ENCODE measurements around the gene PEBP1. TPM values are rescaled to one million over a fixed set of nuclear protein-coding genes. Genes with fewer than 3 reads are reported as not detected.

PEBP1 gene
- polyA plus RNA-seq, 2 of the 4 experiments (the other 2 are of a cell fraction) = 169 to 246 TPM

GRCh38 chr12:118145798-118146156, 9.9 kb downstream of the PEBP1 start:
- no peaks in the 10 kb centered on the region for H3K4me1 ChIP-seq
- TF ChIP-seq EP300 (IDR thresholded peaks at IDR 0.05) = no peak
- no peak for TF ChIP-seq RCOR1 (IDR thresholded peaks at IDR 0.05; ENCODE audit: low read depth, low read length)
- TF ChIP-seq KDM1A (IDR thresholded peaks at IDR 0.05; ENCODE audit: low read depth) = no peak
- ChIA-PET POLR2A (no interaction called here), CTCF (no interaction called here)
- H3K9me3 ChIP-seq = no peaks in the 10 kb centered on the region
- H3K27ac ChIP-seq = no peak overlapping the region
- WGBS (ENCODE audit: missing lambda C conversion rate) = 93% methylated on average over 9 of the region's 9 CpGs
- ATAC-seq (no peak), DNase-seq (ENCODE audit: low read depth in 1 of 2, low spot score in 1 of 2) (no peak), FAIRE-seq (no peak)
- H3K4me2 ChIP-seq = no peak overlapping the region
- H3K4me3 ChIP-seq = no peak overlapping the region

GRCh38 chr12:118148287-118148686, 12.4 kb downstream of the PEBP1 start:
- Histone ChIP-seq H3K4me2 (no peak overlapping the region), H3K27ac (no peak overlapping the region), H3K4me1 (no peaks in the 10 kb centered on the region), H3K4me3 (no peak overlapping the region), H3K9me3 (no peaks in the 10 kb centered on the region)
- ChIA-PET CTCF (interaction anchor here (1.0 to 1.2 kb wide), 2 partner anchors 8 to 21 kb away, joined by 3 read pairs; no protein-coding TSS in a partner anchor), POLR2A (interaction anchor here (1.8 kb wide), 1 partner anchor 13 kb away, joined by 5 read pairs; the partner anchor contains the start of gene PEBP1)
- ATAC-seq (no peak), DNase-seq (ENCODE audit: low read depth in 1 of 2, low spot score in 1 of 2) (no peak), FAIRE-seq (no peak)
- TF ChIP-seq POLR2AphosphoS2 (conservative IDR thresholded peaks at IDR 0.05; ENCODE audit: low read length) (no peak), HOXB13 (CRISPR knock-in tag; IDR thresholded peaks at IDR 0.05; ENCODE audit: low read depth) (no peak), PHF8 (IDR thresholded peaks at IDR 0.05; ENCODE audit: borderline replicate concordance, low read depth) (no peak), EHF (CRISPR knock-in tag; IDR thresholded peaks at IDR 0.05) (no peak), ZC3H11A (IDR thresholded peaks at IDR 0.05) (no peak), NR3C1 (IDR thresholded peaks at IDR 0.05) (no peak), HOXA7 (CRISPR knock-in tag; IDR thresholded peaks at IDR 0.05) (no peak)
- 96% methylated on average over 5 of the region's 5 CpGs for WGBS (ENCODE audit: missing lambda C conversion rate)

DNA sequence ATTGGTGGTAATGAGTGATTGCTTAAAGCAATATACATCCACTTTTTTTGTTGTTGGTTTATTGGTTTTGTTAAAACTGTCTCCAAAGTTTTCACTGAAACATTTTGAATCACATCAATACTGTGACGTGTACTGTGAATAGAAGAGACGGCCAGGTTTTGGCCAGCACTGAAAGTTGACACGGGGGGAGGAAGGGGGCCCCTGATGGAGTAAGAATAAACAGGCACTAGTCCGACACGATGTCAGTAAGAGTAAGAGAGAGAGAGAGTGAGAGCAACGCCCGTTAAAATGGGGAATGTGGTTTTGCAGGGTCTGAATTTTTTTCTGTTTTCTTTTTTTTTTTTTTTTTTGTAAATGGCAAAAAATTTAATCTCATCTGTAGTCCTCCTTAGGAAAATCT, 14.7 kb downstream of the PEBP1 start:
- DNase-seq (ENCODE audit: low read depth in 1 of 2, low spot score in 1 of 2) (no peak), ATAC-seq (no peak), FAIRE-seq (no peak)
- H3K4me2 ChIP-seq = no peak overlapping the region
- H3K9me3 ChIP-seq = no peaks in the 10 kb centered on the region
- no peaks in the 10 kb centered on the region for H3K4me1 ChIP-seq
- POLR2A ChIA-PET = no interaction called here
- TF ChIP-seq HOXA7 (CRISPR knock-in tag; IDR thresholded peaks at IDR 0.05) (no peak), RFX5 (IDR thresholded peaks at IDR 0.05) (no peak), HEYL (CRISPR knock-in tag; IDR thresholded peaks at IDR 0.05) (no peak), FOXS1 (CRISPR knock-in tag; IDR thresholded peaks at IDR 0.05) (no peak), EHF (CRISPR knock-in tag; IDR thresholded peaks at IDR 0.05) (no peak), EP300 (IDR thresholded peaks at IDR 0.05) (no peak), RCOR1 (IDR thresholded peaks at IDR 0.05; ENCODE audit: low read depth, low read length) (no peak), CBX8 (IDR thresholded peaks at IDR 0.05) (no peak)
- TF ChIP-seq, protein P1, sequence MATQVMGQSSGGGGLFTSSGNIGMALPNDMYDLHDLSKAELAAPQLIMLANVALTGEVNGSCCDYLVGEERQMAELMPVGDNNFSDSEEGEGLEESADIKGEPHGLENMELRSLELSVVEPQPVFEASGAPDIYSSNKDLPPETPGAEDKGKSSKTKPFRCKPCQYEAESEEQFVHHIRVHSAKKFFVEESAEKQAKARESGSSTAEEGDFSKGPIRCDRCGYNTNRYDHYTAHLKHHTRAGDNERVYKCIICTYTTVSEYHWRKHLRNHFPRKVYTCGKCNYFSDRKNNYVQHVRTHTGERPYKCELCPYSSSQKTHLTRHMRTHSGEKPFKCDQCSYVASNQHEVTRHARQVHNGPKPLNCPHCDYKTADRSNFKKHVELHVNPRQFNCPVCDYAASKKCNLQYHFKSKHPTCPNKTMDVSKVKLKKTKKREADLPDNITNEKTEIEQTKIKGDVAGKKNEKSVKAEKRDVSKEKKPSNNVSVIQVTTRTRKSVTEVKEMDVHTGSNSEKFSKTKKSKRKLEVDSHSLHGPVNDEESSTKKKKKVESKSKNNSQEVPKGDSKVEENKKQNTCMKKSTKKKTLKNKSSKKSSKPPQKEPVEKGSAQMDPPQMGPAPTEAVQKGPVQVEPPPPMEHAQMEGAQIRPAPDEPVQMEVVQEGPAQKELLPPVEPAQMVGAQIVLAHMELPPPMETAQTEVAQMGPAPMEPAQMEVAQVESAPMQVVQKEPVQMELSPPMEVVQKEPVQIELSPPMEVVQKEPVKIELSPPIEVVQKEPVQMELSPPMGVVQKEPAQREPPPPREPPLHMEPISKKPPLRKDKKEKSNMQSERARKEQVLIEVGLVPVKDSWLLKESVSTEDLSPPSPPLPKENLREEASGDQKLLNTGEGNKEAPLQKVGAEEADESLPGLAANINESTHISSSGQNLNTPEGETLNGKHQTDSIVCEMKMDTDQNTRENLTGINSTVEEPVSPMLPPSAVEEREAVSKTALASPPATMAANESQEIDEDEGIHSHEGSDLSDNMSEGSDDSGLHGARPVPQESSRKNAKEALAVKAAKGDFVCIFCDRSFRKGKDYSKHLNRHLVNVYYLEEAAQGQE (IDR thresholded peaks at IDR 0.05) = no peak
- TF ChIP-seq, protein P2, sequence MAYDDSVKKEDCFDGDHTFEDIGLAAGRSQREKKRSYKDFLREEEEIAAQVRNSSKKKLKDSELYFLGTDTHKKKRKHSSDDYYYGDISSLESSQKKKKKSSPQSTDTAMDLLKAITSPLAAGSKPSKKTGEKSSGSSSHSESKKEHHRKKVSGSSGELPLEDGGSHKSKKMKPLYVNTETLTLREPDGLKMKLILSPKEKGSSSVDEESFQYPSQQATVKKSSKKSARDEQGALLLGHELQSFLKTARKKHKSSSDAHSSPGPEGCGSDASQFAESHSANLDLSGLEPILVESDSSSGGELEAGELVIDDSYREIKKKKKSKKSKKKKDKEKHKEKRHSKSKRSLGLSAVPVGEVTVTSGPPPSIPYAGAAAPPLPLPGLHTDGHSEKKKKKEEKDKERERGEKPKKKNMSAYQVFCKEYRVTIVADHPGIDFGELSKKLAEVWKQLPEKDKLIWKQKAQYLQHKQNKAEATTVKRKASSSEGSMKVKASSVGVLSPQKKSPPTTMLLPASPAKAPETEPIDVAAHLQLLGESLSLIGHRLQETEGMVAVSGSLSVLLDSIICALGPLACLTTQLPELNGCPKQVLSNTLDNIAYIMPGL (CRISPR knock-in tag; IDR thresholded peaks at IDR 0.05; ENCODE audit: borderline replicate concordance) = no peak
- 91% methylated on average over 7 of the region's 7 CpGs for WGBS (ENCODE audit: missing lambda C conversion rate)
- CTCF ChIA-PET = interaction anchor here (0.5 kb wide), 1 partner anchor 906 kb away, joined by 4 read pairs; no protein-coding TSS in a partner anchor
- no peak overlapping the region for H3K4me3 ChIP-seq
- H3K27ac ChIP-seq = no peak overlapping the region

All from A549 (cell line).